UCSD-AML1 (cell line): ENCODE data around the gene SUSD5.
"Not testable (repeated sequence)": the region's sequence is repeated elsewhere in the genome, so short reads cannot be mapped to it uniquely, and the experiment has no call there.

Experiments
- DNase-seq: peaks from one replicate; lab custom pipeline; 2025; ENCODE audit not compliant: unreplicated experiment; lab: John Stamatoyannopoulos, UW

Gene SUSD5

DNA sequence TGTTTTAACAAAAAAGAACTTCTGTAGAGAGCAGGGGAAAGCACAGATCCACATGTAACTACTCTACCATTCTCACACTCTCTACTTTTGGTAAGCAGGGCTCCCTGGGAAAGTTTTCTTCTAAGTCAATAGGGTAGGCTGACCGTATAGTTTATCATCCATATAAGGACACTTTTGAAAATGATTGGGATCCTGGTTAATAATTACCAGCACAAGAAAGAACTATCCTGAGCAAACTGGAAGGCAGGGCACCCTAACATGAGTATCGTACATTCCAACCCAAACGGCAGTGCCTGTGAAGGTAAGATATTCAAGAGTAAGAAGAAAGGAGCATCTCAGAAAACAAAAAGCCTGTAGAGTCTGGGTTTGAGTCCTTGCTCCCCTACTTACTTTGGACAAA is 22.1 kb downstream of the SUSD5 start:
- DNase-seq, result no peak

DNA sequence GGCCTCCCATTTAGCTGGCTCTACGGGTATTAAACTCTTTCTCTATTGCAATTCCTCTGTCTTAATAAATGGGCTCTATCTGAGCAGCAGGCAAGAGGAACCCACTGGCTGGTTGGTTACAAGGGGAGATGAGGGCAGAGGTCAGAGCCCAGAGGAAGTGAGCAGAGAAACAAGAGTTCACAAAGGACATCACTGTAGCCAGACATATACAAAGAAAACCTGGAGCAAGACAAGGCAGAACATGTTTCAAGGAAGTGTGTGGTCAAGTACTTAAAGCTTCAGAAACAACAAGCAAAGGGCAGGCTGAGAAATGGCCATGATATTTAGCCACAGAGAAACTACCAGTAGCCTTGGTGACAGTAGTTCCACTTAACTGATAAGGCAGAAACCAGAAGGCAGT is 24.3 kb downstream of the SUSD5 start:
- DNase-seq, result no peak

DNA sequence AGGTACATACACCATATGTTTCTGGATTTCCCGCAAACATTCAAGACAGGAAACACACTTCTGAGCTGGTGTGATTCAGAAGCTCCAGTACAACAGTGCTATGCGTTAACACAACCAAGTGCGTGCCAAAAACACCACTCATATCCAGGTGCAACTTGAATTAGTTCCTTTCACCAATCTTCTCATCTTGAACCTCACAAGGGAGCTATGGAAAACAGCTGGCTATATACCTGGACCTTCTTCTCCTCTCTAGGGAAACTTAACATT is 31.3 kb downstream of the SUSD5 start:
- DNase-seq, result no peak

DNA sequence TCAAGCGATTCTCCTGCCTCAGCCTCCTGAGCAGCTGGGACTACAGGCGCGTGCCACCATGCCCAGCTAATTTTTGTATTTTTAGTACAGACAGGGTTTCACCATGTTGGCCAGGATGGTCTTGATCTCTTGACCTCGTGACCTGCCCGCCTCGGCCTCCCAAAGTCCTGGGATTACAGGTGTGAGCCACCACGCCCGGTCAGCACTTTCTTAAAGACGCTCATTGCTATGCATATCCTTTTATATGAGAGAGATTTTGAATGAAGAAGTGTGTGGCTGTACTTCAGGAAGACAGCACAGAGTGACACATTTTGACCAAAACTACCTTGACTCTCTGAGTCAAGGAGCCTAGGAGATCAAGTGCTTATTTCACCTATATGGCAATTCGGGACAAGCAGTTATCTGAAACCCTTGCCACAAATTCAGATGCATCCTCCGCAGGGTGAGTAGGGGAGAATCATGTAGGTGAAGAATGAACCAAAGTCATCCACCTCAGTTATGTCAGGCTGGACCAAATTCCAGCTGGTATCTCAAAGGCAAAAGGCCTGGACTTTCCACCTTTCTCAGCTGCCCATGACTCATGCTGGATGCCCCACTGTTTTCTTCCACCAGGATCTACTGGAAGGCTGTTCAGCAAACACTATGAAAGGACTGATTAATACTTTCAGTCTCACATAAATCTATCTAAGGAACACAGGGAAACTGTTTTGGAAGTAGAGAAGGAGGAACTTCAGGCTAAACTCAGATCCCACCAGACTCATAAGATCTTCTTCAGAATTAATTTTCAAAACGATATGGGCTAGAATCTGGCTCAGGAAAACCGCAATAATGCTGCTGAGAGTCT is 31.9 kb downstream of the SUSD5 start:
- no peak for DNase-seq

DNA sequence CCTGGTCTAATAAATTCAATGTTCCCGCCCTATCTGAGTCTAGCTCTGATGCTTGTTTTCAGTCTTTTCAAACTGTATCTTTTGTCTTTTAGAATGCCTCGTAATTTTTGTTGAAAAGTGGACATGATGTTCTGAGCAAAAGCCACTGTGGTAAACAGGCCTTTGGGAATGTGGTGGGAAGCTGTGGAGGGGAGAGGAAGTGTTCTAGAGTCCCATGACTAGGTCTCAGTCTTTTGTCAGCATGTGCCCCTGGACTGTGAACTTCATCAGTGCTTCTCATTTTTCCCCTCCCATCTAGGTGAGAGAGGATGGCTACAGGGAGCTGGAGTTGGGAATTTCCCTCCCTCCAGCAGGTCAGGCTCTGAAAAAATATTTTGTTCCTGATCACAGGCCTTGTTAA is 33.7 kb downstream of the SUSD5 start:
- no peak for DNase-seq

DNA sequence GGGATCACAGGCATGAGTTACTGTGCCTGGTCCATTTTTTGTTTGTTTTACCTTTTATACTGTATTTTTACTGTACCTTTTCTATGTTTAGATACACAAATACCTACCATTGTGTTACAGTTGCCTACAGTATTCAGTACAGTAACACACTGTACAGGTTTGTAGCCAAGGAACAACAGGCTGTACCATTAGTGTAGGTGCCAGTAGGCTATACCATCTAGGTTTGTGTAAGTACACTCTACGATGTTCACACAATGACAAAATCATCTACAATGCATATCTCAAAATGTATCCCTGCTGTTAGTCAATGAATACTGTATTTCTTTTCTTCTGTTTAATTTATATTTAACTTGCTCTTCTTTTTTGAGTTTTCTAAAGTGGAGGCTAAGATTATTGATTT is 37.0 kb downstream of the SUSD5 start:
- DNase-seq, result not testable (repeated sequence)

DNA sequence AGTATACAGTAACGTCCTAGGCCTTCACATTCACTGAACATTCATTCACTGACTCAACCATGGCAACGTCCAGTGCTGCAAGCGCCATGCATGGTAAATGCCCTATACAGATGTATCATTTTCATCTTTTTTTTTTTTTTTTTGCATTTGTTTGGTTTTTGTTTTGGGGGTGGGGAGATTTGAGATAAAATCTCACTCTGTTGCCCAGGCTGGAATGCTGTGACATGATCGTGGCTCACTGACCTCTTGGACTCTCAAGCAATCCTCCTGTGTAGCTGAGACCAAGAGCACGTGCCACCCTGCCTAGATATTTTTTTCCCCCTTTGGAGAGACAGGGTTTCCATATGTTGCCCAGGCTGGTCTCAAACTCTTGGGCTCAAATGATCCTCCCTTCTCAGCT is 37.4 kb downstream of the SUSD5 start:
- no peak for DNase-seq

DNA sequence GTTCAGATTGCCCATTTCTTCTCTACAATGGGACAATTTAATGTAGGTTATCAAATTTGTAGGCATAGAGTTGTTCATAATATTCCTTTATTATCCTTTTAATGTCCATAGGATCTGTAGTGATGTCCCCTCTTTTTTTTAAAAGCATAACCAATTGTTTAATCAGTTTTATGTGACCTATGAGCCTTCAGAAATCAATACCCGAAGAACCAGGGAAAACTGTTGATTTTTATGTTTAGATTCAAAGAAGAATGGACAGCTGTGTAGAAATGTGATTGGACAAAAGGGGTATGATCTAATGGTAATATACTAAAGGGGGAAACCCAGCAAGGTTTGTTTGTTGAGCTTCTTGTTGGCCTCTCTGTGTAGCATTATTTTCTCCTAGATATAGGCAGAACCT is 39.5 kb downstream of the SUSD5 start:
- DNase-seq, result no peak

DNA sequence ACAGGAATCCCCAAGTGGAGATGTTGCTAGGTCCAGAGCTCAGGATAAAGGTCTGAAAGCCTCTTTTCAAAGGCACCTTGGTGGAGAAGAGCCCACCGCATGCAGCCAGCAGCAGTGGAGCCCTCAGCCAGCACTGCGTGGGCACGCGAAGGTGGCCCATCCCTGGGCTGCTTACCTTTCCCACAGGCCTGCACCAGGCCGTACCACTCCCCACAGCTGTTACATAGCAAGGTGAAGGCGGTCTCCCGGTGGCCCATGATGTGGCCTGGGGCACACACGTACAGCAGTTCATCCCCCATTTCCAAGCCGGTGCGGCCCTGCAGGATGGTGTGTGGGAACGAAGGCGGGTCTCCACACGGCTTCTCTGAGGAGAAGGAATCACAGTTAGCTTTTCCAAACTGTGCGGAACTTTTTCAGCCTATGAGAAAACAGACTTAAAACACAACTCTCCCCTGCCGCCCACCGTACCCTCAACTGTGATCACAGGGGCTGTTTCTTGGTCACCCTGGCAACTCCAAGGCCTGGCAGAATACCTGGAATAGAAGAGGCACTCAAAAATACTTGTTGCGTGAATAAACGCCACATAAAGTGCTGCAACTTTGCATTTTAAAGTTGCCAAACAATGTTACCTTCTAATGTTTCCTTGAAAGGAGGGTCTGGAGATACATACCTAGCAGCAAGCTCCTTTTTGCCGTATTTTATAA is 43.7 kb downstream of the SUSD5 start:
- no peak for DNase-seq

DNA sequence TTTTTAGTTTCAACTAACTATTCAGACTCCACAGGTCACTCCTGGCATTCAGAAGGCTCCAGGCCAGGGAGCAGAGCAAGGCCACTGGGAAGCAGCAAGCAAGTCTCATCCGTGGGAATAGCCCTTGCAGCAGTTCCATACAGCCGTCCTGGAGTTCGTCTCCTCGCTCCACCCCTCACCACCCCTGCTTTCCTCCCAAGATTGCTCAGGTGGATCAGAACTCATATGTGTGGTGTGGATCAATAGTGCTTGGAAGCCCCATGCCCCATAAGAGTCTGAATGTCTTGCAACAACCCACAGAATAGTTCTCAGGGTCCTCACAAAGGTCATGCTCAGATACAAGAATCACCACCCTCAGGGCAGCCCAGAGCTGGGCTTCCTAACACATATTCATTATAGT is 44.5 kb downstream of the SUSD5 start:
- no peak for DNase-seq

DNA sequence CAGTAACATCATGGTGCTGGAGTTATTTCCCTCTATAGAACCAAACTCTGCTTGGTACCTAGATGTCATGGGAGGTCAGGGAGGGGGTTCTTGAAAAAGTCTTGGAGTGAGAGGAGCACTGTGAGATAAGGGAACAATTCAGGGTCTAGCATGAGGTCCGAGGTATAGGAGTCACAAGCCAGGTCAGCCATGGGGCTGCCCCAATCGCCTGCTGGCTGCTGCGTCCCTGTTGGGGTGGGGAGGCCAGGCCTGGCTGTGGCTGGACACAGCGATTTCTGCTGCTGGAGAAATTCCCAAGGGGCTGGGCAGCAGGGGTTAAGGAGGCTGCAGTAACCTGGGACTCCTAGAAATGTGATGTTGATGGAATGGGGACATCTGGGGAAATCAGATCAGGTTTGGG is 44.9 kb downstream of the SUSD5 start:
- no peak for DNase-seq

DNA sequence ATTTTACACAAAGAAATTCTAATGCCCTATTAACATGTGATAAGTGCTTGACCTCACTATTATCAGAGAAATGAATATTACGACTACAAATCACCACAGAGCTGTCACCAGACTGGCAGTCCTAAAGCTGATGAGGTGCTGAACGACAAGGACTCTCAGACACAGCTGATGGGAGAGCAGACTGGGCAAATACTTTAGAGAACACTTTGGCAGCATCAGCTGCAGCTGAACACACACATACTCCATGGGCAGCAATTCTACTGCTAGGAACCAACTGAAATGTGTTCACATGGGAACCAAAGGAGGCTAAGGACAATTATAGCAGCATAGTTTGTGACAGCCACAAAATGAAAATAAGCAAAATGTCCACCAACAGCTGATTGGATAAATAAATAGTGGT is 45.5 kb downstream of the SUSD5 start:
- no peak for DNase-seq

DNA sequence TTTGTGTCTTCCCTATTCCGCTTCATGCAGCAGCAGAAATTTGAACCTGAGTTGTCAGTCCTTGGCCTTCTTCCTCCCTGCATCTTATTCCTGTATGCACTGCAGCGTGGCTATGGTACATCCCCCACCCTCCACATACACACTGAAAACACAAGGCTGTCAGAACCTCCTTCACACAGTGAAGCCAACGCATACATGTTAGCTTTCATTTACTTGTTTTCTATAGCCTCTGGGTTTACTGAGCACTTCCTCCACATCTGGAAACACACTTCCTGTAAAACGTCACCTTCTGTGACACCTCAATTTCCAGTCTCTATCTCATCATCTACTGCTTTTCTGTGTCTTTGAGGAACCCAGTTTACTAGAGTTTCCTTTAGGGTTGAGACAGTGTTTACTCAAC is 47.0 kb downstream of the SUSD5 start:
- DNase-seq, result no peak

DNA sequence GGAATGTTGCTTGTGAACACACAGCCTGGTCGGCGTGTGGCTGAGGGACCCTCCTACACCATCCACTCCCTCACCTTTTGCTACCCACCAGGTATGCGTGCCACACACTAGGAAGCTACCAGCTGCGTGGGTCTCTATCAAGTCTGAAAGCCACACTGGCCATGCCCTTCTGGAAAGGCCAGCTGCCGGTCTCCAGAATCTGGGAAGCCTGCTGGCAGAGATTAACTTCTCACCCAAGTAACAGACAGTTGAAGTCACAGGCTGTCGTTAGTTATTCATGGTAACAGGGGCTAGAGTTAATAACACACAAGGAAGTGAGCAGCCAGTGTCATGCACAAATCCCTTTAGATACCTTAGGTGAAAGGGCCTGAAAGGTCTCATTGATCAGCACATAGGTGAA is 48.1 kb downstream of the SUSD5 start:
- DNase-seq, result no peak

DNA sequence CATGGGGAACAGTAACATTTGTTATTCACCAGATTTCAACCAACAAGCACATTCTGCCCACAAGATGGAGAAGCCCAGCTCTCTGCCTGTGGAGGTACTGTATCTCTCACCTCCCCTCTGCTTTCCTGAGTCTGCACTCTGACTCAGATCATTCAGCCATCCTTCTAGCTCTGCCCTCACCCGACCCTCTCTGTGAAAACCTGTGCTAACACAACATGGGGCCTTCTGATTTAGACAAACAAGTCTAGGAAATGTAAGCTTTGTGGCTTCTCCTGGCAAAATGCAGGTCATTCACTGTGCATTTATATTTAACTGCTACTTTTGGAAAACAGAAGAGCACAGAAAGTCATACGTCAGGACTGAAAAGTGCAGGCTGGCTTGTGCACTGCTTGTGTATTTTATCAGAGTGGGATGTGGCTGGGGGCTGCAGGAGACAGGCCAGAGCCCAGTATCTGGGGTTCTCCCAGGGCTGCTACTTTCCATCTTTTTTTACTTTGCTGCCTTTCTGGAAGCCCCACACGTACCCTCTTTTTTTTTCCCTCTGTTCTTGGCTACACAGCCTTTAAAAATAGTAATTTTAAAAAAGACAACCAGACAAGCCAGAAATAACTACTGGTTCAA is 50.8 kb downstream of the SUSD5 start:
- no peak for DNase-seq

DNA sequence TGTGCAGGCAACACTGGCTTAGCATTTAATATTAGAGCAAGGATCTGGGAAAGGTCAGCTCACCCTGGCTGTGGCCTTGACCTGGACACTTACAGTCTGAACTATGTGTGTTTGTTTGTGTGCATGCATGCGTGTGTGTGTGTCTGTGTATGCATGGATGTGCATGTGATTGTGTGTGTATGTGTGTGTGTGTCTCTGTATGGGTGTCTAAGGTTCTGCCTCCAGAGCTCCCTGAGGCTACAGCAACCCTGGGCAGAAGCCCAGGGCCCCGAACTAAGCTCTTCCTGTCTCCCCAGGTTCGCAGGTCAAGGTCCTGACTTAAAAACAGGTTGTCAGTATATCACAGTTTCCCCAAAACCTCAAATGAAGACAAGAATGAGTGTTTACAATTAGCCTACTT is 51.3 kb downstream of the SUSD5 start:
- no peak for DNase-seq

DNA sequence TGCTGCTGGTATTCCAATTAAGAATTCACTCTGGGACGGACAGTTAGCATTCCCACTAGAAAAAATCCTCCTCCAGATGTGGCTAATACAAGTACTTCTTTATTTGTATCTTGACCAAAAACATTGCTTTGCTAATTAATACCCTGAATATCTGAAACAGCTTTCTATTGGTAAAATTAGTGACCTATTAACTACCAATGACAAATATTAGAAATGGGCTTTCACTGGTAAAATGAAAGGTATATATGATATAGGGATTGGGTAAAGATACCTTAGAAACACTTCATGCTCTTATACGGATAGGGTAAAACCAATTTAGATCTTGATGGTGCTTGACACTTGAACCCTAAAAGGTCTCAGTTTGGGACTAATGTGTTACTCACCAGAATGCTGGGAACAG is 52.5 kb downstream of the SUSD5 start:
- DNase-seq, result no peak

DNA sequence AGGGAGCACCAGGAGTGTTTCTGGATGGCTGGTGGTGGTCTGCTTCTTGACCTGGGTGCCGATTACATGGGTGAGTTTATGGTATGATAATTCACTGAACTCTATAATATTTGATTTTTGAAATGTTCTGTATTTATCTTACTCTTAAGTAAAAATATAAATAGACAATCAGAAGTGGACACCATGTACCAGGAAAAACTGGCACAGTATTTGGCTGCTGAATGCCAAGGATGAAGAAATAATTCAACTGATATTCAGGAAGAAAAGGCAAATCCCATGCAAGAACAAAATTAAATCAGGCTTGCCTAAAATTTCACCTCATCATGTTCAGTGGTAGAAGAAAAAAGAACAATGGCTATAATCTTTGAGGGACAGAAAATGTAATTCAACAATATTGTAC is 53.2 kb downstream of the SUSD5 start:
- DNase-seq, result no peak

DNA sequence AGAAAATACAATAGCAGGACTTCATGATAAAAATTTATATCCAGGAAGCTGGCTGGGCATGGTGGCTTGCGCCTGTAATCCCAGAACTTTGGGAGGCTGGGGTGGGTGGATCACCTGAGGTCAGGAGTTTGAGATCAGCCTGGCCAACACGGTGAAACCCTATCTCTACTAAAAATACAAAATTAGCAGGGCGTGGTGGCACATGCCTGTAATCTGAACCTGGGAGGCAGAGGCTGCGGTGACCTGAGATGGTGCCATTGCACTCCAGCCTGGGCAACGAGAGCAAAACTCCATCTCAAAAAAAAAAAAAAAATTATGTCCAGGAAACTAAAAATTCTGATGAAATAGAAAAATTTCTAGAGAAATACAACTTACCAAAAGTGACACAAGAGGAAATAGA is 56.0 kb downstream of the SUSD5 start:
- not testable (repeated sequence) for DNase-seq

DNA sequence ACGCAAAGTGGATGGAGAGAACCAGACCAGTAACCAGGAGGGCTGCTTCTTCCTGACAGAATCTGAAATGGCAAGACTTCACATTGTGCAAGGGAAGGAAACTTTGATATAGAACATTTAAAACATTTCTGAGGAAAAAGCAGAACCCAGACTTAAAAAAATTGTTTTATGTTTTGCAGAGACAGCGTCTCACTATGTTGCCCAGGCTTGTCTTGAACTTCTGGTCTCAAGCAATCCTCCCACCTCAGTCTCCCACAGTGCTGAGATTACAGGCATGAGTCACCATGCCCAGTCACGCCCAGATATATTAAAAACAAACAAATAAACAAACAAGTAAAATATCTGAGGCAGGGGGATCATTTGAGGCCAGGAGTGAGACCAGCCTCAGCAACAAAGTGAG is 58.6 kb downstream of the SUSD5 start:
- no peak for DNase-seq

DNA sequence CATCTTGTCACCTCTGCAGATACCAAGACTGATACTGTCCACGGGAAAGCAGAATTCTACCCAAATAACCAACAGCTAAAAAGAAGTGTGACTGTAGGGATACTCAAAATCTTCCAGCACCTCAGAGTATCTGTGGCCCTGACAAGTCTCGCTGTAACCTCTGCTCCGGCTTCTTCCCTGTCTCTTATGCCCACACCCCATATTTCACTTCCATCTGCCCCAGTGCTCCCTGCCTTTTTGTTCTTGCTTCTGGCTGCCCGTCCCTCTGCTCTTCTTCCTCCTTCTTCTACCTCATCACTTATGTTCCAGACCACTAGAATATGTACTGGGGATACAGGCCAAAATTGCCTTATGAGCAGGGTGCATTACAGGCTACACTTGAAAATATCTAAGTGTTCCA is 59.4 kb downstream of the SUSD5 start:
- no peak for DNase-seq

DNA sequence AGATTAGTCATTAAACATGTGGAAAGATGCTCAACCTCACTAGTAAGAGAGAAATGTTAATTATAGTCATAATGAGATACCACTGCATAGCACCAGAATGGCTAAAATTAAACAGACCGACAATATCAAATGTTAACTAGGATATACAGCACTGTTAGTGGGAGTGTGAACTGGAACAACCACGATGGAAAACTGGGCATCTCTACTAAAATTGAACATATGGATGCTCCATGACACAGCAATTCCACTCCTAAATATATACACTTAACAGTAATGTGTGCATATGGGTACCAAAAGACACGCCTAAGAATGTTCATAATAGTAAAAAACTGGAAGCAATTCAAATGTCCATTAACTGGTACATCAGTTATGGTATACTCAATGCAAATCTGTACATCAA is 63.3 kb downstream of the SUSD5 start:
- no peak for DNase-seq

DNA sequence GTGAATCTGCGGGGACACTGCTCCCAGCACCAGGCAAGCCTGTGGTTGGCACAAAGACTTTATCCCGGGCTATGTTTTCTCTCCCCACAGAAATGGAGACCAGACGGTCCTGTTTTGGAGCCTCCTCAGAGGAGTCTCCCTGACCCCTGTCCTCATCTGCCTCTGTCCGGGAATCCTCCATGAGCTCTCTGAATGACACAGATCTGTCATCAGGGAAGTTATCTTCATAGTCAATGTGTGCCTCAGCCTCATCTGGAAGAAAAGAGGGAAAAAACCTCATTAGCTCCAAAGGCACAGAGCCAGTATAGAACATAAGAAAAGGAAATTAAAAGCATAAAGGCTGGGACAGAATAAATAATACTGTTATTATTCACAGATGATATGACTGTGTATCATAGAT is 64.8 kb downstream of the SUSD5 start:
- no peak for DNase-seq
